ENCODE results near the gene ZNF416. TPM values are rescaled to one million over a fixed set of nuclear protein-coding genes. Genes with fewer than 3 reads are reported as not detected.
A peak's percentile ranks its signal among the peaks of the same experiment; 100 is the strongest.

The ZNF416 gene
- total and polyA plus RNA-seq, 9 of the 15 experiments (the other 6 are each of a cell fraction or from before 2014, with no cell fraction given) = 0.20 to 2.0 (median 1.1) TPM

GRCh38 chr19:57527136-57527881, 51.4 kb downstream of the ZNF416 start, which contains the start of gene ZNF549 (continued):
- TF ChIP-seq GMEB1 (CRISPR knock-in tag; IDR thresholded peaks at IDR 0.05) (peak; percentile 63), SIX5 (IDR thresholded peaks at IDR 0.05; ENCODE audit: borderline replicate concordance in 1 of 2, insufficient read depth in 1 of 2, low read depth in 1 of 2, low read length in 2 of 2) (peak; percentile 5 to 17; a peak in 1 of 4 replicates), HCFC1 (IDR thresholded peaks at IDR 0.05; ENCODE audit: low read depth, low read length) (peak; percentile 62), ZBTB8A (IDR thresholded peaks at IDR 0.05; ENCODE audit: partially characterized antibody) (no peak), ZNF124 (CRISPR knock-in tag; IDR thresholded peaks at IDR 0.05) (no peak), NELFE (IDR thresholded peaks at IDR 0.05; ENCODE audit: insufficient read depth, insufficient read length) (no peak), ZBTB33 (CRISPR knock-in tag; IDR thresholded peaks at IDR 0.05) (no peak), RBFOX2 (IDR thresholded peaks at IDR 0.05; ENCODE audit: low read depth, low read length) (peak; percentile 46), NRF1 (conservative IDR thresholded peaks at IDR 0.05 in 1 of 2, IDR thresholded peaks at IDR 0.05 in 1 of 2) (no peak), E2F4 (CRISPR knock-in tag; IDR thresholded peaks at IDR 0.05; ENCODE audit: low read depth) (no peak), L3MBTL2 (IDR thresholded peaks at IDR 0.05) (peak; percentile 45; the same call in 1 of the 2 replicates), ZBTB11 (CRISPR knock-in tag; IDR thresholded peaks at IDR 0.05) (peak; percentile 58 to 93 (median 92); a peak in 5 of 6 replicates), USF2 (CRISPR knock-in tag; IDR thresholded peaks at IDR 0.05) (no peak), DDX20 (tag; IDR thresholded peaks at IDR 0.05; ENCODE audit: low read depth) (no peak), CBFA2T2 (conservative IDR thresholded peaks at IDR 0.05) (no peak), BACH1 (tag; IDR thresholded peaks at IDR 0.05) (no peak), HNRNPLL (IDR thresholded peaks at IDR 0.05; ENCODE audit: low read depth, low read length, poor library complexity, severe bottlenecking) (peak; percentile 27)
